IMR-90 (cell line): Measurements from ENCODE around the gene VAV1. TPM values are rescaled to one million over a fixed set of nuclear protein-coding genes. Genes with fewer than 3 reads are reported as not detected.

Experiments used
- ATAC-seq: fragments of 200-7000 bp; cut with Tn5 transposase; 2 replicates; pipeline ENCODE4 v1.9.1; 2020; ENCODE audit warnings: low read depth, mild to moderate bottlenecking, moderate library complexity
- BruUV-seq: library from RNA; stranded (reverse); fragments of 400-500 nt; replicated peaks from 2 replicates; lab custom pipeline; 2021; lab: Mats Ljungman, UMichigan
- CTCF ChIA-PET: fragments of 300-600 bp; formaldehyde crosslinking; extraction: SDS; loops from one replicate; lab custom pipeline; 2021; ENCODE audit warnings: antibody characterized with exemption; lab: Yijun Ruan, JAX
- POLR2A ChIA-PET: fragments of 300-600 bp; sonication (Branson Sonifier 250); formaldehyde crosslinking; loops from one replicate; lab custom pipeline; 2022; ENCODE audit warnings: antibody characterized with exemption; ENCODE audit not compliant: unreplicated experiment; lab: Charles Lee
- DNase-seq: peaks from one replicate; pipeline ENCODE4 v3.0.0; 2013
- H2AFZ ChIP-seq: replicated peaks from 2 replicates; pipeline ENCODE3; 2013; ENCODE audit warnings: low read length, mild to moderate bottlenecking; ENCODE audit not compliant: poor library complexity
- H2AK5ac ChIP-seq: 2 replicates; pipeline ENCODE4 v1.6.1; 2013; ENCODE audit warnings: low read depth, low read length, inconsistent platforms
- H2AK9ac ChIP-seq: replicated peaks from 2 replicates; pipeline ENCODE3; 2013; ENCODE audit warnings: mild to moderate bottlenecking, low read depth, low read length, moderate library complexity; ENCODE audit not compliant: poor library complexity
- H2BK120ac ChIP-seq: 2 replicates; pipeline ENCODE4 v1.6.1; 2013; ENCODE audit warnings: low read depth, low read length, inconsistent platforms
- H2BK15ac ChIP-seq: 3 replicates; pipeline ENCODE4 v1.6.1; 2013; ENCODE audit warnings: low read depth, low read length, inconsistent platforms
- H2BK20ac ChIP-seq: 2 replicates; pipeline ENCODE4 v1.6.1; 2013; ENCODE audit warnings: low read depth, mild to moderate bottlenecking, inconsistent platforms, low read length, moderate library complexity
- H2BK5ac ChIP-seq: 2 replicates; pipeline ENCODE4 v1.6.1; 2013; ENCODE audit warnings: mild to moderate bottlenecking, low read depth, low read length, inconsistent platforms; ENCODE audit not compliant: poor library complexity, severe bottlenecking
- H3K14ac ChIP-seq: replicated peaks from 2 replicates; pipeline ENCODE4 v1.6.1; 2013; ENCODE audit warnings: low read depth, low read length, inconsistent platforms
- H3K18ac ChIP-seq: 2 replicates; pipeline ENCODE4 v1.6.1; 2013; ENCODE audit warnings: low read depth, low read length, control low read depth
- H3K23ac ChIP-seq: 2 replicates; pipeline ENCODE4 v1.6.1; 2013; ENCODE audit warnings: low read depth, low read length, inconsistent platforms
- H3K27ac ChIP-seq: 2 replicates; pipeline ENCODE4 v1.5.1; 2013; ENCODE audit warnings: mild to moderate bottlenecking, control low read depth, low read length; ENCODE audit not compliant: insufficient read depth
- H3K27me3 ChIP-seq: 2 replicates; pipeline ENCODE4 v1.6.1; 2013; ENCODE audit warnings: low read length; ENCODE audit not compliant: control insufficient read depth, insufficient read depth
- H3K36me3 ChIP-seq: 2 replicates; pipeline ENCODE4 v1.6.1; 2013; ENCODE audit warnings: low read length, mixed read lengths; ENCODE audit not compliant: control insufficient read depth, insufficient read depth
- H3K4ac ChIP-seq: 2 replicates; pipeline ENCODE4 v1.6.1; 2013; ENCODE audit warnings: low read depth, low read length, inconsistent platforms
- H3K4me1 ChIP-seq: 2 replicates; pipeline ENCODE4 v1.6.1; 2013; ENCODE audit warnings: low read length, mixed read lengths; ENCODE audit not compliant: control insufficient read depth, insufficient read depth
- H3K4me2 ChIP-seq: 2 replicates; pipeline ENCODE4 v1.6.1; 2013; ENCODE audit warnings: low read depth, mild to moderate bottlenecking, control low read depth, low read length, moderate library complexity
- H3K4me3 ChIP-seq: 2 replicates; pipeline ENCODE4 v1.5.1; 2013; ENCODE audit warnings: low read depth, mild to moderate bottlenecking, control low read depth, low read length, moderate library complexity; ENCODE audit not compliant: insufficient read depth
- H3K56ac ChIP-seq: 2 replicates; pipeline ENCODE4 v1.6.1; 2013; ENCODE audit warnings: low read length, inconsistent platforms; ENCODE audit not compliant: insufficient read depth; ENCODE audit errors: extremely low read depth
- H3K79me1 ChIP-seq, 2 experiments: 2 replicates each; pipeline ENCODE4 v1.6.1; 2013; ENCODE audit warnings: low read length in 2 of 2, inconsistent platforms in 1 of 2, low read depth in 1 of 2
- H3K9ac ChIP-seq: 2 replicates; pipeline ENCODE4 v1.6.1; 2013; ENCODE audit warnings: low read depth, low read length, control low read depth
- H3K9me1 ChIP-seq: 2 replicates; pipeline ENCODE4 v1.6.1; 2013; ENCODE audit warnings: low read length, inconsistent platforms; ENCODE audit not compliant: insufficient read depth
- H3K9me3 ChIP-seq: 2 replicates; pipeline ENCODE4 v1.6.1; 2013; ENCODE audit warnings: low read length; ENCODE audit not compliant: control insufficient read depth, insufficient read depth
- H4K20me1 ChIP-seq: 2 replicates; pipeline ENCODE4 v1.6.1; 2013; ENCODE audit warnings: low read length, inconsistent platforms; ENCODE audit not compliant: insufficient read depth
- H4K5ac ChIP-seq: 2 replicates; pipeline ENCODE4 v1.6.1; 2013; ENCODE audit warnings: mild to moderate bottlenecking, low read depth, low read length, control low read depth
- H4K8ac ChIP-seq, 2 experiments: 2 replicates each; pipeline ENCODE4 v1.6.1; 2013; ENCODE audit warnings: low read depth in 2 of 2, low read length in 2 of 2, control low read depth in 1 of 2, inconsistent platforms in 1 of 2
- H4K91ac ChIP-seq: 2 replicates; pipeline ENCODE4 v1.6.1; 2013; ENCODE audit warnings: low read depth, low read length, inconsistent platforms; ENCODE audit not compliant: insufficient read depth
- BHLHE40 ChIP-seq: fragments of 150-350 bp; IDR thresholded peaks from 2 replicates; pipeline ENCODE4 v1.6.1; 2016; ENCODE audit warnings: mild to moderate bottlenecking, low read depth, low read length
- CEBPB ChIP-seq: IDR thresholded peaks from 2 replicates; pipeline ENCODE4 v1.6.1; 2012; ENCODE audit warnings: low read depth, low read length, improper control_type of control experiment
- CHD1 ChIP-seq: IDR thresholded peaks from 2 replicates; pipeline ENCODE4 v1.6.1; 2012; ENCODE audit warnings: low read depth, low read length, improper control_type of control experiment
- CTCF ChIP-seq: conservative IDR thresholded peaks from 2 replicates; pipeline ENCODE4 v1.5.1; 2012; ENCODE audit warnings: mild to moderate bottlenecking, low read depth, low read length, improper control_type of control experiment
- ELK1 ChIP-seq: fragments of 150-350 bp; IDR thresholded peaks from 2 replicates; pipeline ENCODE4 v1.6.1; 2016; ENCODE audit warnings: low read depth, mild to moderate bottlenecking, low read length, moderate library complexity, borderline replicate concordance
- FOS ChIP-seq: fragments of 150-350 bp; IDR thresholded peaks from 2 replicates; pipeline ENCODE4 v1.6.1; 2016; ENCODE audit warnings: low read depth, low read length
- MAFK ChIP-seq: IDR thresholded peaks from 2 replicates; pipeline ENCODE4 v1.6.1; 2012; ENCODE audit warnings: low read depth, low read length, improper control_type of control experiment
- MAZ ChIP-seq: IDR thresholded peaks from 2 replicates; pipeline ENCODE4 v1.6.1; 2012; ENCODE audit warnings: low read depth, mild to moderate bottlenecking, low read length, improper control_type of control experiment, moderate library complexity, borderline replicate concordance
- MXI1 ChIP-seq: IDR thresholded peaks from 2 replicates; pipeline ENCODE4 v1.6.1; 2012; ENCODE audit warnings: low read depth, mild to moderate bottlenecking, low read length, moderate library complexity, borderline replicate concordance
- NFE2L2 ChIP-seq: fragments of 150-350 bp; IDR thresholded peaks from 2 replicates; pipeline ENCODE4 v1.6.1; 2016; ENCODE audit warnings: low read depth, mild to moderate bottlenecking, low read length
- POLR2A ChIP-seq: IDR thresholded peaks from 2 replicates; pipeline ENCODE4 v1.6.1; 2012; ENCODE audit warnings: mild to moderate bottlenecking, low read depth, low read length
- RAD21 ChIP-seq: IDR thresholded peaks from 2 replicates; pipeline ENCODE4 v1.6.1; 2012; ENCODE audit warnings: low read length, improper control_type of control experiment
- RCOR1 ChIP-seq: IDR thresholded peaks from 2 replicates; pipeline ENCODE4 v1.6.1; 2012; ENCODE audit warnings: mild to moderate bottlenecking, low read length, improper control_type of control experiment; ENCODE audit not compliant: insufficient replicate concordance
- RFX5 ChIP-seq: IDR thresholded peaks from 2 replicates; pipeline ENCODE4 v1.8.0; 2012; ENCODE audit warnings: low read depth, mild to moderate bottlenecking, low read length, moderate library complexity
- SMC3 ChIP-seq: fragments of 150-350 bp; IDR thresholded peaks from 2 replicates; pipeline ENCODE4 v1.6.1; 2016; ENCODE audit warnings: low read depth, mild to moderate bottlenecking, antibody characterized with exemption, low read length, moderate library complexity
- WGBS, 2 experiments: methylation state at CpG; one replicate each; pipeline versions ENCODE4 v1.1.5 to v1.1.7; 2013; ENCODE audit warnings: missing lambda C conversion rate in 2 of 2; ENCODE audit not compliant: insufficient read length in 1 of 2; ENCODE audit errors: extremely low coverage in 2 of 2; 5-methylcytosine and 5-hydroxymethylcytosine counted together
- dilution Hi-C: fragments of 300-500 bp; cut with HindIII; formaldehyde crosslinking; loops from one replicate; pipeline ENCODE4 v1.14.3; 2018; ENCODE audit warnings: low sequenced_read_pairs; ENCODE audit not compliant: unreplicated experiment
- in situ Hi-C: fragments of 300-500 bp; cut with MboI; formaldehyde crosslinking; loops from 3 replicates; pipeline ENCODE4 v1.14.3; 2019; ENCODE audit warnings: low sequenced_read_pairs, inconsistent platforms, mixed read lengths
- intact Hi-C: fragments of 100-400 bp; cut with micrococcal nuclease; formaldehyde crosslinking; loops from 2 replicates; pipeline ENCODE4 v1.10.0; 2022
- polyA plus RNA-seq, 3 experiments: library from polyadenylated mRNA; depleted of rRNA; stranded (reverse); fragments of >200 nt; gene quantifications; 2 replicates each; pipeline ENCODE4 v1.2.3, GENCODE V29; 2012; ENCODE audit warnings: low replicate concordance in 1 of 3
- total RNA-seq: library from RNA; depleted of rRNA; stranded (reverse); fragments of >200 nt; gene quantifications from 2 replicates; pipeline ENCODE4 v1.2.3, GENCODE V29; 2012
- TF ChIP-seq, protein P1 (sequence below): fragments of 150-350 bp; IDR thresholded peaks from 2 replicates; pipeline ENCODE4 v1.6.1; 2017; ENCODE audit warnings: mild to moderate bottlenecking, antibody characterized with exemption, low read length, low read depth

VAV1 gene
- total and polyA plus RNA-seq, 2 of the 4 experiments (the other 2 are of a cell fraction), result not detected

DNA sequence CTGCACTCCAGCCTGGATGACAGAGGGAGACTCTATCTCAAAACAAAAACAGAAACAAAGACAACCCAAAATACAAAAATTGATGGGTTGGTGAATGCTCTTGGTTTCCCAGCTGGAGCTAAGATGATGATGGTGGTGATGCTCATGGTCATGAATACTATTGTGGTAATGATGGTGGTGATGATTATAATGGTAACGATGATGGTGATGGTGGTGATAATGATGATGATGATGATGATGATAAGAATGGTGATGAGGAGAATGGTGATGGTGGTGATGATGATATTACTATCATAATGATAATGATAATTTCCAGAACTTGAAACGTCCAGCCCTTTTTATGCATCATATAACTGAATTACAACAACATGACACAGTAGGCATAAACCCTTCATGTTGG is 40.1 kb downstream of the VAV1 start:
- DNase-seq (no peak), ATAC-seq (no peak)
- no peaks in the 10 kb centered on the region for H3K36me3 ChIP-seq
- no peaks in the 10 kb centered on the region for H3K9me1 ChIP-seq
- no peak overlapping the region for H3K18ac ChIP-seq
- H3K4me2 ChIP-seq, result no peak overlapping the region
- no peak overlapping the region for H4K91ac ChIP-seq
- no peak overlapping the region for H3K56ac ChIP-seq
- H3K4me1 ChIP-seq, result no peaks in the 10 kb centered on the region
- H3K27ac ChIP-seq, result no peak overlapping the region
- no peak overlapping the region for H3K23ac ChIP-seq
- H3K4me3 ChIP-seq, result no peak overlapping the region
- BruUV-seq, result no TSS peak
- in situ Hi-C loops, result no loop called here
- dilution Hi-C loops, result no loop called here
- H3K14ac ChIP-seq, result no peak overlapping the region
- no peak overlapping the region for H2BK120ac ChIP-seq
- no peak overlapping the region for H2BK20ac ChIP-seq
- H2AK9ac ChIP-seq, result no peak overlapping the region
- no peak overlapping the region for H2AFZ ChIP-seq
- no peak overlapping the region for H3K9ac ChIP-seq
- no peak overlapping the region for H2BK5ac ChIP-seq
- H3K79me1 ChIP-seq, result no peaks in the 10 kb centered on the region
- intact Hi-C loops, result no loop called here
- CTCF ChIA-PET, result no interaction called here
- H2AK5ac ChIP-seq, result no peak overlapping the region
- H2BK15ac ChIP-seq, result no peak overlapping the region
- WGBS, 2 experiments, result 60% methylated on average over 1 of the region's 2 CpGs; no CpG with 5 or more reads in 1 of the 2 experiments
- H4K8ac ChIP-seq, result no peak overlapping the region
- no peak overlapping the region for H3K4ac ChIP-seq
- H3K27me3 ChIP-seq, result no peaks in the 10 kb centered on the region
- H3K9me3 ChIP-seq, result no peaks in the 10 kb centered on the region; the same call in 1 of the 2 replicates
- no peak overlapping the region for H4K5ac ChIP-seq
- no peaks in the 10 kb centered on the region for H4K20me1 ChIP-seq
- POLR2A ChIA-PET, result no interaction called here
- TF ChIP-seq ELK1 (no peak), SMC3 (no peak), CEBPB (no peak), BHLHE40 (no peak), CTCF (no peak), RCOR1 (no peak), RFX5 (no peak), NFE2L2 (no peak), CHD1 (no peak), FOS (no peak), RAD21 (no peak), MAFK (no peak), POLR2A (no peak), MAZ (no peak), MXI1 (no peak)
- TF ChIP-seq, protein P1, sequence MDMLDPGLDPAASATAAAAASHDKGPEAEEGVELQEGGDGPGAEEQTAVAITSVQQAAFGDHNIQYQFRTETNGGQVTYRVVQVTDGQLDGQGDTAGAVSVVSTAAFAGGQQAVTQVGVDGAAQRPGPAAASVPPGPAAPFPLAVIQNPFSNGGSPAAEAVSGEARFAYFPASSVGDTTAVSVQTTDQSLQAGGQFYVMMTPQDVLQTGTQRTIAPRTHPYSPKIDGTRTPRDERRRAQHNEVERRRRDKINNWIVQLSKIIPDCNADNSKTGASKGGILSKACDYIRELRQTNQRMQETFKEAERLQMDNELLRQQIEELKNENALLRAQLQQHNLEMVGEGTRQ, result no peak
